Measurements from ENCODE around the gene RUNX2. TPM values are rescaled to one million over a fixed set of nuclear protein-coding genes. Genes with fewer than 3 reads are reported as not detected.

Gene RUNX2
- total and polyA plus RNA-seq, 2 experiments from 2014 or later = 1.0 to 2.1 TPM

GRCh38 chr6:45310118-45310788 lies 17.9 kb upstream of the RUNX2 start:
- Histone ChIP-seq H3K27me3 (no peaks in the 10 kb centered on the region), H3K4me2 (no peak overlapping the region), H3K4me1 (ENCODE audit: insufficient read depth) (no peaks in the 10 kb centered on the region), H3K79me2 (no peaks in the 10 kb centered on the region), H3K27ac (no peak overlapping the region), H3K4me3 (no peak overlapping the region), H3K36me3 (replicated peaks; ENCODE audit: insufficient read depth, low read depth) (no peaks in the 10 kb centered on the region), H2AFZ (no peak overlapping the region), H3K9me3 (ENCODE audit: low read depth) (no peaks in the 10 kb centered on the region), H3K9me2 (replicated peaks; ENCODE audit: insufficient read depth) (no peaks in the 10 kb centered on the region), H4K20me1 (ENCODE audit: insufficient read depth, poor library complexity, severe bottlenecking) (no peaks in the 10 kb centered on the region)
- TF ChIP-seq EZH2 (IDR thresholded peaks at IDR 0.05; ENCODE audit: borderline replicate concordance) (no peak), EZH2phosphoT487 (IDR thresholded peaks at IDR 0.05; ENCODE audit: low read depth, severe bottlenecking, unreplicated experiment) (no peak)
- TF ChIP-seq, protein P1, sequence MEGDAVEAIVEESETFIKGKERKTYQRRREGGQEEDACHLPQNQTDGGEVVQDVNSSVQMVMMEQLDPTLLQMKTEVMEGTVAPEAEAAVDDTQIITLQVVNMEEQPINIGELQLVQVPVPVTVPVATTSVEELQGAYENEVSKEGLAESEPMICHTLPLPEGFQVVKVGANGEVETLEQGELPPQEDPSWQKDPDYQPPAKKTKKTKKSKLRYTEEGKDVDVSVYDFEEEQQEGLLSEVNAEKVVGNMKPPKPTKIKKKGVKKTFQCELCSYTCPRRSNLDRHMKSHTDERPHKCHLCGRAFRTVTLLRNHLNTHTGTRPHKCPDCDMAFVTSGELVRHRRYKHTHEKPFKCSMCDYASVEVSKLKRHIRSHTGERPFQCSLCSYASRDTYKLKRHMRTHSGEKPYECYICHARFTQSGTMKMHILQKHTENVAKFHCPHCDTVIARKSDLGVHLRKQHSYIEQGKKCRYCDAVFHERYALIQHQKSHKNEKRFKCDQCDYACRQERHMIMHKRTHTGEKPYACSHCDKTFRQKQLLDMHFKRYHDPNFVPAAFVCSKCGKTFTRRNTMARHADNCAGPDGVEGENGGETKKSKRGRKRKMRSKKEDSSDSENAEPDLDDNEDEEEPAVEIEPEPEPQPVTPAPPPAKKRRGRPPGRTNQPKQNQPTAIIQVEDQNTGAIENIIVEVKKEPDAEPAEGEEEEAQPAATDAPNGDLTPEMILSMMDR (IDR thresholded peaks at IDR 0.05; ENCODE audit: poor library complexity) = no peak
- WGBS (ENCODE audit: low lambda C conversion rate, missing lambda C conversion rate) = 97% methylated on average over 7 of the region's 7 CpGs
- DNase-seq (ENCODE audit: low spot score) = no peak

- no peak overlapping the region for H3K27ac ChIP-seq
- H3K4me3 ChIP-seq = no peak overlapping the region
- no peak for DNase-seq (ENCODE audit: low spot score)
- H3K4me2 ChIP-seq = no peak overlapping the region
- H4K20me1 ChIP-seq (ENCODE audit: insufficient read depth, poor library complexity, severe bottlenecking) = no peaks in the 10 kb centered on the region
- no peaks in the 10 kb centered on the region for H3K9me2 ChIP-seq (replicated peaks; ENCODE audit: insufficient read depth)
- no peak for TF ChIP-seq EZH2phosphoT487 (IDR thresholded peaks at IDR 0.05; ENCODE audit: low read depth, severe bottlenecking, unreplicated experiment)
- no peak for TF ChIP-seq EZH2 (IDR thresholded peaks at IDR 0.05; ENCODE audit: borderline replicate concordance)
- no peaks in the 10 kb centered on the region for H3K36me3 ChIP-seq (replicated peaks; ENCODE audit: insufficient read depth, low read depth)
- no peaks in the 10 kb centered on the region for H3K27me3 ChIP-seq
- H2AFZ ChIP-seq = no peak overlapping the region
- H3K9me3 ChIP-seq (ENCODE audit: low read depth) = no peaks in the 10 kb centered on the region
- 78% methylated on average over 5 of the region's 5 CpGs for WGBS (ENCODE audit: low lambda C conversion rate, missing lambda C conversion rate)
- no peaks in the 10 kb centered on the region for H3K4me1 ChIP-seq (ENCODE audit: insufficient read depth)
- H3K79me2 ChIP-seq = no peaks in the 10 kb centered on the region
These were observed 14.0 kb upstream of the RUNX2 start for GRCh38 chr6:45314146-45314545.

- no peaks in the 10 kb centered on the region for H3K79me2 ChIP-seq
- WGBS (ENCODE audit: low lambda C conversion rate, missing lambda C conversion rate) = 92% methylated on average over 4 of the region's 4 CpGs
These were observed 7.8 kb upstream of the RUNX2 start for GRCh38 chr6:45320349-45320748.

GRCh38 chr6:45323656-45324224 lies 4.4 kb upstream of the RUNX2 start:
- no peaks in the 10 kb centered on the region for H3K9me2 ChIP-seq (replicated peaks; ENCODE audit: insufficient read depth)
- WGBS (ENCODE audit: low lambda C conversion rate, missing lambda C conversion rate) = 88% methylated on average over 3 of the region's 3 CpGs
- H3K36me3 ChIP-seq (replicated peaks; ENCODE audit: insufficient read depth, low read depth) = no peaks in the 10 kb centered on the region
- no peaks in the 10 kb centered on the region for H3K79me2 ChIP-seq
- no peak overlapping the region for H3K4me3 ChIP-seq
- H3K9me3 ChIP-seq (ENCODE audit: low read depth) = no peaks in the 10 kb centered on the region
- peaks cover 5% of the 10 kb centered on the region for H3K4me1 ChIP-seq (ENCODE audit: insufficient read depth)
- no peak overlapping the region for H3K27ac ChIP-seq
- no peak overlapping the region for H3K4me2 ChIP-seq
- DNase-seq (ENCODE audit: low spot score) = no peak
- no peak overlapping the region for H2AFZ ChIP-seq
- H4K20me1 ChIP-seq (ENCODE audit: insufficient read depth, poor library complexity, severe bottlenecking) = no peaks in the 10 kb centered on the region
- no peaks in the 10 kb centered on the region for H3K27me3 ChIP-seq
- TF ChIP-seq EZH2phosphoT487 (IDR thresholded peaks at IDR 0.05; ENCODE audit: low read depth, severe bottlenecking, unreplicated experiment) (no peak), EZH2 (IDR thresholded peaks at IDR 0.05; ENCODE audit: borderline replicate concordance) (no peak)
- TF ChIP-seq, protein P1 (IDR thresholded peaks at IDR 0.05; ENCODE audit: poor library complexity) = no peak

More at GRCh38 chr6:45320349-45320748, 7.8 kb upstream of the RUNX2 start:
- no peaks in the 10 kb centered on the region for H3K9me2 ChIP-seq (replicated peaks; ENCODE audit: insufficient read depth)
- no peak for DNase-seq (ENCODE audit: low spot score)
- H3K27me3 ChIP-seq = no peaks in the 10 kb centered on the region
- no peak for TF ChIP-seq EZH2phosphoT487 (IDR thresholded peaks at IDR 0.05; ENCODE audit: low read depth, severe bottlenecking, unreplicated experiment)
- TF ChIP-seq, protein P1 (IDR thresholded peaks at IDR 0.05; ENCODE audit: poor library complexity) = no peak
- no peak for TF ChIP-seq EZH2 (IDR thresholded peaks at IDR 0.05; ENCODE audit: borderline replicate concordance)
- no peak overlapping the region for H3K4me2 ChIP-seq
- H3K27ac ChIP-seq = no peak overlapping the region
- H2AFZ ChIP-seq = no peak overlapping the region
- H3K9me3 ChIP-seq (ENCODE audit: low read depth) = no peaks in the 10 kb centered on the region
- H3K36me3 ChIP-seq (replicated peaks; ENCODE audit: insufficient read depth, low read depth) = no peaks in the 10 kb centered on the region
- H3K4me3 ChIP-seq = no peak overlapping the region
- no peaks in the 10 kb centered on the region for H4K20me1 ChIP-seq (ENCODE audit: insufficient read depth, poor library complexity, severe bottlenecking)
- no peaks in the 10 kb centered on the region for H3K4me1 ChIP-seq (ENCODE audit: insufficient read depth)

All from hepatocyte (in vitro differentiated cells).